Measurements from ENCODE around the gene PEX6.
"Not testable (repeated sequence)": the region's sequence is repeated elsewhere in the genome, so short reads cannot be mapped to it uniquely, and the experiment has no call there.

Gene PEX6

DNA sequence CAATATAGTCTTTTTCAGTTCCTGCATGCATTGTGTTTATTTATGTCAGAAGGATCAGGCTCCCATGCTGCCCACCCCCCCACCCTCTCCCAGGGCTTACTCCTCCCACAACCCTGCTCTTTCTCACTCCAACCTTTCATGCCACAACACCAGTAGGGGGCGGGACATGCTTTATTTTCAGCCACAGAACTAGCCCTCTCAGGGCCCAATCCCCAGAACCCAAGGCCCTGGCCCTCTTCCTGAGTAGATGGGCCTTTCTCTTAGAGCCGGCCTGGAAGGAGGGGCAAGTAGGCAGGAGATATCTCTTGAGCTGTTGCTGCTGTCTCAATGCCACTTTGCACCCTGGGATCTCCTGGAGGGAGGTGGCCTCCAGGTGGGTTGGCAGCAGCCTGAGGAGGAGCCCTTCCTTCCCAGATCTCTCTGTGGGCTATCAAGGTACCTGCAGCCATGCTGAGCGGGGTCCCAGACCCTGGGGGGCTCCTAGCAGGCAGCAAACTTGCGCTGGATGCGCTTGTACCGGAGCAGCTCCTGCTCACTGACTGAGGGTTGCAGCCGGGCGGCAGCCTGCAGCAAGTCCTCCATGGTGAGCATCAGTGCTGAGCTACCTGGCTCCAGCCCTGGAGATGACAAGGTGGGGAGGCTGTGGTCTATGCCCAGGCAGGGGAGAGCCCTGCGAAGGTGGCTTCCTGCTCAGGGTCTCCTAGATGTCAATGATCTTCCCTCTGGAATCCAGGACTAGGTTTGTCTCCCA, 15.0 kb downstream of the PEX6 start:
- FAIRE-seq = no peak

DNA sequence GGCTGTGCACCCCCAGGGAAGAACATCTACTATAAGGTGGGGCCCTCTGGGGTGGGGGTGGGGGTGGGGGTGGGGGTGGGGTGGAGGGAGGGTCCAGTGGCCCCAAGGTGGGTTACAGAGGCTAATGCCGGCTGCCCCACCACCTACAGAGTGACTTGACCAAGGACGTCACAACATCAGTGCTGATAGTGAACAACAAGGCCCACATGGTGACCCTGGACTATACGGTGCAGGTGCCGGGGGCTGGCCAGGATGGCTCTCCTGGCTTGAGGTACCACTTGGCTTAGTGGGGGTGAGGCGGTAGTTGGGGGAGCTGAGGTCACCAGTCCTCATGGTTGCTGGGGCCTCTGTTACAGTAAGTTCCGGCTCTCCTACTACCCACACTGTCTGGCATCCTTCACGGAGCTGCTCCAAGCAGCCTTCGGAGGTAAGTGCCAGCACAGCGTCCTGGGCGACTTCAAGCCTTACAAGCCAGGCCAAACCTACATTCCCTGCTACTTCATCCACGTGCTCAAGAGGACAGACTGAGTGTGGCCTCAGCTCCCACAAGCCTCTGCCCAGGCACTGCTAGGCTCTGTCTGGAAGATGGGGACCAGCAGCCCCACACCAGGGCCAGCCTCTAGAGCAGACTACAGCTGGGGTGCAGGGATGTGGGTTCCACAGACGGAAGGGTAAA, 15.7 kb downstream of the PEX6 start:
- no peak for FAIRE-seq

DNA sequence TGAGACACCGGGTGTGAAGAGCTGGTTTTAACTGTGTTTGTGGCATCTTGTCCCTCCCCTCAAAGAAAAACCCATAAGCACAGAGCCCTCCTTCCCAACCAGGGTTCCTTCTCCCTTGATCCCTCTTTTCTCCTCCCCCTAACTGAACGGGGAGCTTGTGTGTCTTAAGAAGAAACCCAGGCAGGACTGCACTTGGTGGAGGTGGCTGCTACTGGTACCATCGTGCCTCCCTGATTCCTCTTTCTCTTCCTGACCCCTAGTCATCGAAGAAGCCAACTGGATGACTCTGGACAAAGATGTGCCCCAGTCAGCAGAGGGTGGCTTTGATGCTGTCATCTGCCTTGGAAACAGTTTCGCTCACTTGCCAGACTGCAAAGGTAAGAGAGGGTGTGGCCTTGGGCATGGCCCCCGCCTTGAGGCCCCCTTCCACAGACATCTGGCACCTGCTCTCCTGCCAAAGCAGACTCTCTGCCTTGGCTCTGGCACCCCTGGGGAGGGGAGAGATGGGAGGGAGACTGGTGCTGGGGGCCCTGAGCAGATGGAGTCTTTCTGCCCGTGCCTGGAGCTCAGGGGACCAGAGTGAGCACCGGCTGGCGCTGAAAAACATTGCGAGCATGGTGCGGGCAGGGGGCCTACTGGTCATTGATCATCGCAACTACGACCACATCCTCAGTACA, 16.3 kb downstream of the PEX6 start:
- FAIRE-seq = no peak

DNA sequence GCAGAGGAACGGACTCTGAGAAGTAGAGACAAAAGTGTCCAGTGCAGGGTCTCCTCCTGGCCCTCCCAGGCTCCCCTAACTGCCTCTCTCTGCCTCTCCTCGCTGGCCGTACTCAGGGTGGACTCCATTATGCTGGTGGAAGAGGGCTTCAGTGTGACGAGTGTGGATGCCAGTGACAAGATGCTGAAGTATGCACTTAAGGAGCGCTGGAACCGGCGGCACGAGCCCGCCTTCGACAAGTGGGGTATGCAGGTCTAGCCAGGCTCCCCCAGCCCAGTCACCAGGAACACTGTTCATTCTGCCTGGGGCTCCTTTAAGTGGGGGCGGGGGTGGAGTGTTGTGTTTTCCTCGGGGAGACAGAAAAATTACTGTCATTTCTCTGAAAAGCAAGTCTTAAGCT, 16.9 kb downstream of the PEX6 start:
- no peak for FAIRE-seq

DNA sequence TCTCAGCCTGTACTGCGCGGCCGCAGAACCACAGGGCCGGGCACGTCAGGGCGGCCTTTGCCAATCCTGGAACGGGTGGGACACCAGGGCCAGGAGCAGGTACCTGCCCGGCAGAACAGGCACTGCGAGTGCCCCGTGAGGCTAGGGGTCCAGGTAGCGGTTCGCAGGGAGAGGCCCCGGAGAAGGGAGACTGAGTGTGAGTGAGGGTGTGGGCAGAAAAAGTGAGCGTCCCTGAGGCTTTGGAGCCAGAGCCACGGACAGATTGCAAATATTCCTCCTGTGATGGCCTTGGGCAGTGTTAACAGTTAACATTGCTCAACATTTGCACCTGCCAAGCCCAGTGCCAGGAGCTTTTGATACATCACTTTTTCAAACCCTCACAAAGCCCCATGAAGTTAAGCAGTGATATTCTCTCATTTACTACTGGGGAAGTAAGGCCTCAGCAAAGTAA, 17.9 kb downstream of the PEX6 start:
- no peak for FAIRE-seq

DNA sequence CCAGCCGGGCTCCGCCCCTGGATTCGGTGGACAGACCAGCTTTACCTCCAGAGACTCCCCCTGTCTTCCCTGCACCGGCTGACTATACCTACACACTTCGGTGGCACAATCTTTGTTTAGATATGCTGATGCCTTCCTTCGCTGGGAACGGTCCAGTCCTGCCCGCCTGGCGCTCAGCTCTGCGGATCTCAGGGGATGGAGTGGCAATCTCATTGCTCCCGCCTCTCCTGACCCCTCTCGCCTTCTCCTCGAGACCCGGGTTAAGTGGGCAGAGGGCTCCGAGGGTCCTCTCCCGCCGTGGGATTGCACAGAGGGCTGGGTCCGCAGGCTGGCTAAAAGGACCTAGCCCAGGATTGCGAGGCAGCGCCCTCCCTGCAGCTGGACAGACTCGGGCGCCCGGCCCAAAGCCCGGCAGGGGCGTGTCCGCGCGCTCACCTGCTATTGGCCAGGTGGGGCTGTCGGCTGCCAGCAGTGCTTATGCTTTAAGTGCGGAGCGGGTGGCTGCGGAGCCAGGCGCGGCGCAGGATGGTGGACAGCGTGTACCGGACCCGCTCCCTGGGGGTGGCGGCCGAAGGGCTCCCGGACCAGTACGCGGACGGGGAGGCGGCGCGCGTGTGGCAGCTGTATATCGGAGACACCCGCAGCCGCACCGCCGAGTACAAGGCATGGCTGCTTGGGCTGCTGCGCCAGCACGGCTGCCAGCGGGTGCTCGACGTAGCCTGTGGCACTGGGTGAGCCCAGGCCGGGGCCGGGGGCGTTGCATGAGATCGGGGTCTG, 18.6 kb downstream of the PEX6 start, which contains the start of gene GNMT:
Gene GNMT (plus strand): TSS at position 512 of the 777 bp plus-strand sequence. CDS start 14 bp downstream, at position 526.
- no peak for FAIRE-seq

DNA sequence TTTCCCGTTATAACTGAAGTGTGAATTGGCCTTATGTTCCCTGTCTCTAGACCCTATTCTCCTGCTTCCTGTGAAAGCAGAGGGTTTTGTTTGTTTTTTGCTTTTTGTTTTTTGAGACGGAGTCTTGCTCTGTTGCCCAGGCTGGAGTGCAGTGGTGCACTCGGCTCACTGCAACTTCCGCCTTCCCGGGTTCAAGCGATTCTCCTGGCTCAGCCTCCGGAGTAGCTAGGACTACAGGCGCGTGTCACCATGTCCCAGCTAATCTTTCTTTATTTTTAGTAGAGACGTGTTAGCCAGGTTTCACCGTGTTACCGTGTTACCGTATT, 19.1 kb downstream of the PEX6 start:
- FAIRE-seq = no peak

DNA sequence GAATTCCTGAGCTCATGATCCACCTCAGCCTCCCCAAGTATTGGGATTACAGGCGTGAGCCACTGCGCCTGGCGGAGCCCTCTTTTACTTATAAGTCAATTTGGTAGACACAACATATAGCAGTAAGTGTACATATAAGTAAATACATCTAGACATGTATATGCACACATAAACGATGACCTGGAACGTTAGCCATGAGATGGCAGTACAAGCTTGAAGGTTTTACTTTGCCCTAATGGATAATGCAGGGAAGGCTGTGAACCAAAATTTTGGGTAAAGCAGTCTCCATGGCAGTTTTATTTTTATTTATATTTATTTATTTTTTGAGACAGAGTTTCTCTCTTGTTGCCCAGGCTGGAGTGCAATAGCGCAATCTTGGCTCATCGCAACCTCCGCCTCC, 20.9 kb downstream of the PEX6 start:
- no peak for FAIRE-seq

DNA sequence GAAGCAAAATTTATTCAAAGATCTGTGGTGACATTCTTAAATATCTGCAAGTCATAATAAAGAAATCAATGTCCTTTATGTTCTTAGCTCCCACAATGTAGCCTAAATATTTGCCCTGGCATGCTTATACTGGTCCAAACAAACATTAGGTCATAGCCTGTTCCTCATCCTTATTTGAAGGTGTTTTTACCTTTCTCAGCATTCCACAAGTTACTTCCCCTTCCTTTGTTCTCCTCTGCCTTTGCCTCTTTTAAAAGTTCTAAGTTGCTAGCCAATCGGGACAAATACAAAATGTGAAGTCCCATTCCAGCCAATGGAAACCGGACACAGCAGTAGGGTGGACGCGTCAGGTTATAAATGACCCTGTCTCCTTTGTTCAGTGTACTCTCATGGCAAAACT, 24.6 kb downstream of the PEX6 start:
- FAIRE-seq = not testable (repeated sequence)

DNA sequence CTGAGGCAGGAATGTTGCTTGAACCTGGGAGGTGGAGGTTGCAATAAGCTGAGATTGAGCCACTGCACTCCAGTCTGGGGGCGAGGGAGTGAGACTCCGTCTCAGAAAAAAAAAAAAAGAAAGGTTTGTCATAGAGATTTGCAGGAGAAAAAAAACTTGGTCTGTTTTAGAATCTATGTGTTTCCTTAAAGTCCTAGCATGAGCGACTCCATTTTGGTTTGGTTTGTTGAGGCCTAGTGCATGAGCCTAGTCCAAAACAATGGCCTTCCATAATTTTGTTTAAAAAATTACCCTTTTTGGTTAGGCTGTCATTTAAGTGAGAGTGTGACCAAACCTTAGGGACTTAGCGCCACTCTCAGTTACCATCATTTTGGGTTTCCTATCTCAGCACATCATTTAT, 26.6 kb downstream of the PEX6 start:
- FAIRE-seq = no peak

DNA sequence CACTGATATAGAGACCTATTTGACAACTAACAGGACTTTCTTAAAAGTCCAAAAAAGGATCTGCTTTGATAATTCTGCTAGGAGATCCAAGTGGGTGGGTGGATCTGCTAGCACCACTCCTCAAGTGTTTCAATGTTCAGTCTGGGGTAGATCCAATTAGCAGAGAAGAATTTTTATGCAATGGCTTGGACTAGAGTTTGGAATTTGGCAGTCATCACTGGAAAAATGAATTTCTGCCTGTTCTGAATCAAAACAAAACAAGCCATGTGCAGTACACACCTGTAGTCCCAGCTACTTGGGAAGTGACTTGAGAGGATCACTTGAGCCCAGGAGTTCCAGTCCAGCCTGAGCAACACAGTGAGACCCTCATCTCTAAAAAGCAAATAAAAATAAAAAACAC, 31.0 kb downstream of the PEX6 start:
- no peak for FAIRE-seq

DNA sequence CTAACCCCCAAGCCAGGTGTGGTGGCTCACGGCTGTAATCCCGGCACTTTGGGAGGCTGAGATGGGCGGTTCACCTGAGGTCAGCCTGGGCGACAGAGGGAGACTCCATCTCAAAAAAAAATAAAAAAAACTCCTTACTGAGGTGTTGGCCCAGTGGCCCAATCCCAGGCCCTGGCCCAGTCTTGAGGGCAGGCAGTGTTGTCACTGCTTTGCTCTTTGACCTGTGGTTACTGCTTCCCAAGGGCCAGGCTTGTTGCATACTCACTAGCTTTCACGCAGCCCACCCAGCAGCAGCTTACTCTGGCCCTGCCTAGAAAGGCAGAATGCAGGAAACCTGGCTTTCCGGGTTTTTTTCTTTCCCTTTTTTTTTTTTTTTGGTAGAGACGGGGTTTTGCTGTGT, 36.5 kb downstream of the PEX6 start:
- no peak for FAIRE-seq

DNA sequence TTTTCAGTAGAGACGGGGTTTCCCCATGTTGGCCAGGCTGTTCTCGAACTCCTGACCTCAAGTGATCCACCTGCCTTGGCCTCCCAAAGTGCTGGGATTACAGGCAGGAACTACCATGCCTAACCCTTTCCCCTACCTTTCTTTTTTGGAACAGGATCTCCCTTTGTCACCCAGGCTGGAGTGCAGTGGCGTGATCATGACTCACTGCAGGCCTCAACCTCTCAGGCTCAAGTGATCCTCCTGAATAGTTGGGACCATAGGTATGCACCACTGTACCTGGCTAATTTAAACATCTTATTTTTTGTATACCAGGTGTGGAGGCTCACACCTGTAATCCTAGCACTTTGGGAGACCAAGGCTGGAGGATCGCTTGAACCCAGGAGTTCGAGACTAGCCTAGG, 37.6 kb downstream of the PEX6 start:
- FAIRE-seq = not testable (repeated sequence)

DNA sequence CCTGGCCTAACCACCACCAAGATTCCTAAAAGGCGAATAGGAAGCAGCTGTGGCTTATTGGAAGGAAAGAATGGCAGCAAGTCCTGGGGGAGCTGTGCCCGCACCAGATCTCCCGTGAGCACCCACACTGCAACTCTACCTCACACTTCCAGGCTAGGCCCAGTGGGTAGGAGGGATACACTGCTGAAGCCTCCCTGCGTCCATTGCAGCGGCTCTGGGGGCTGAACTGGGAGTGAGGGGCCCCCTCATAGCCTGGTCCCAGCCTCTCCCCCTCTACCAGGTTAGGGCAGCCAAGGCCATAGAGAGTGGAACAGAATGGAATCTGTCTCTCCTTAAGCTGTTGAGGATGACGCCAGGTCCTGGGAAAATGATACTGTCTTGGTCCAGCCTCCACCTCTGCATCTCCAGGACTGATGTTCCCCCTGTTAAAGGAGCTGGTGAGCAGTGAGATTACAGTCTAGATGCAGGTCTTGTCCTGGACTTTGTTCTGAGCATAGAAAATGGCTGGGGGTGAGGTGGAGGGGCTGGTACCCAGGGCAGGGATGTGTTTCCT, 38.4 kb downstream of the PEX6 start:
- no peak for FAIRE-seq

DNA sequence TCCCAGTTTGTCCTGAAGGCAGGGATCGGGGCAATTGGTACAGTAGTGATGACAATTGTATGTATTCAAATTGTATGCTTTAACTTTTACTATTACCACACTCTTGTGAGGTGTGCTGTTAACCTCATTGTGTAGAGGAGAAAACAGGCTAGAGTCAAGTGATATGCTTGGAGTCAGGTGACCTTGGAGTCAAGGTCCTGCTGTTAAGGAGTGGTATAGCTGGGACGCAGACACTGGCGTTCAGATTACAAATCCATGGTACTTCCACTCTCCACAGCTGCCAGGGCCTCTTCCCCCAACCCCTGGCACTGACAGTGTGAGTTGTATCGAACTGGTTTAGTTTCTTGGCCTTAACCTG, 39.2 kb downstream of the PEX6 start:
- no peak for FAIRE-seq

DNA sequence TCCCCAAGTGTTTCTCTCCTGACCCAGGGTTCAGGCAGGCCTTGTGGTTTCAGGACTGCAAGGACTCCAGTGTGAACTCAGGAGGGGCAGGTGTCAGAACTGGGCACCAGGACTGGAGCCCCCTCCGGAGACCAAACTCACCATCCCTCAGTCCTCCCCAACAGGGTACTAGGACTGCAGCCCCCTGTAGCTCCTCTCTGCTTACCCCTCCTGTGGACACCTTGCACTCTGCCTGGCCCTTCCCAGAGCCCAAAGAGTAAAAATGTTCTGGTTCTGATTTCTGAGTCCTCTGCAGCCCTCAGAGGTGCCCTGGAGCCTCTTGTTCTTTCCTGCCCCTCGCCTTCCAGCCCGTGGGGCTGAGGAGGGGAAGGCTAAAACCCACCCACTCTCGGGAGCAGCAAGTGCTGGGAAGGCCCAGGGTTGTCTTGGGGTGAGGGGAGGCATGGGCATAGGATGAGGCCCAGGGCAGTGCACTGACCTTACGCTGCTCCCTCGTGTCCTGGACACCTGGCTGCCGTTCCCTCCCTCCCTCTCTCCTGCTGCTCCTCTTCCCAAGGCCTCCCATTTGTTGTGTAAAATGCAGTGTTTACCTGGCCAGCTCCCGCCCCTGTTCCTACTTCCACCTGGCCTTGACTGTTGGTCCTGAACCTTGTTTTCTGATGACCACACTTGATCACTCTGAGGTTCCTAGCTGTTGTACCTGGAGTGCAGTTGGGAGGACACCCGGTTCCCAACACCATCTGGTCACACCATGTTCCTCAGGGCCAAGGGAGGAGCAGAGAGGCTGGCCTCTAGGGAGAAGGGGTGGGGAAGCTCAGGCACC, 39.8 kb downstream of the PEX6 start:
- no peak for FAIRE-seq

DNA sequence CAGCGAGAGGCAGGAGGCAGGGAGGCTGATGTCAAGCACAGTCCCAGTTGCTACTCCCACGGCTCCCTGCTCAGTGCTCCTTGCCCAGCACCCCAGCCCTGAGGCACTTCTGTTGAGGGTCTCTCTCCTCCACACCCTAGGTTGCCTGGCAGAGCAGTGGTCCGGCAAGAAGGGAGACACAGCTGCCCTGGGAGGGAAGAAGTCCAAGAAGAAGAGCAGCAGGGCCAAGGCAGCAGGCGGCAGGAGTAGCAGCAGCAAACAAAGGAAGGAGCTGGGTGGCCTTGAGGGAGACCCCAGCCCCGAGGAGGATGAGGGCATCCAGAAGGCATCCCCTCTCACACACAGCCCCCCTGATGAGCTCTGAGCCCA, 40.6 kb downstream of the PEX6 start:
- FAIRE-seq = no peak

DNA sequence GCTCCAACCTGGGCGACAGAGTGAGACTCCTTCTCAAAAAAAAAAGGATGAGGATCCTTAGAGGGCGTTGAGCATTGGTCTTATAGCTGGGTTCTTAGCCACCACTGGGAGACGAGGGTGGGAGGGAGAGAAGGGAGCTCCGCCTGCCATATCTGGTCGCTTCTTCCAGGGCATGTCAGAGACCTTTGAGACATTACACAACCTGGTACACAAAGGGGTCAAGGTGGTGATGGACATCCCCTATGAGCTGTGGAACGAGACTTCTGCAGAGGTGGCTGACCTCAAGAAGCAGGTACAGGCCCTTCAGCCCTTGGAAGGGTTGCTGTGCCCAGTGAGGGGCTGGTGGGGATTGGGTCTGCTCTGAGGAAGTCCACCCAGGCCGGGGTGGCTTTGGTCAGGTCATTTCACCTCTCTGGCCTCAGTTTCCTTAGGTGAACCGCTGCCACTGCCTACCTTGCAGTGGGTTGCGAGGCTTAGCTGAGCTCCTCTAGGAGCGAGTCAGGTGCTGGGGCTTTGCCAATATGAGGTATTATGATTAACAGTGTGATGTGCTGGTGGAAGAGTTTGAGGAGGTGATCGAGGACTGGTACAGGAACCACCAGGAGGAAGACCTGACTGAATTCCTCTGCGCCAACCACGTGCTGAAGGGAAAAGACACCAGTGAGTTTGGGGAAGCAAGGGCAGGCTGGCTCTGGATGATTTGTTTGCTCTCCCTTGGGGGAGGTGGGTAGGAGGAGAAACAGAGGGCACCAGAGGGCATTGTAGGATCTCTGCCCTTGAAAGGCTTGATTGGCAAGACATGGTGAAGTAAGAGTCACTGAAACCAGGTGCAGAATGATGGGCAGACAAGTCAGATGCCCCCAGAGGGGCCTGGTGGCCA, 41.2 kb downstream of the PEX6 start:
- FAIRE-seq = no peak

DNA sequence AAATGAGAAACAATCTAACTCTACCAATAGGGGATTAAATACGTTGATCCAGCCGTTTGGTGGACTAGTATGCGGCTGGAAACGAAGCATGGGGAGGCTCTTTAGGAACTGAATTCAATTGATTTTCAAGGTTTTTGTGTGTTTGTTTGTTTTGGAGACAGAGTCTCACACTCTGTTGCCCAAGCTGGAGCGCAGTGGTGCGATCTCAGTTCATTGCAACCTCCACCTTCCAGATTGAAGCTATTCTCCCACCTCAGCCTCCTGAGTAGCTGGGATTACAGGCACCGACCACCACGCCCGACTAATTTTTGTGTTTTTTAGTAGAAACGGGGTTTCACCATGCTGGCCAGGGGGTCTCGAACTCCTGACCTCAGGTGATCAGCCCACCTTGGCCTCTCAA, 42.6 kb downstream of the PEX6 start:
- no peak for FAIRE-seq

DNA sequence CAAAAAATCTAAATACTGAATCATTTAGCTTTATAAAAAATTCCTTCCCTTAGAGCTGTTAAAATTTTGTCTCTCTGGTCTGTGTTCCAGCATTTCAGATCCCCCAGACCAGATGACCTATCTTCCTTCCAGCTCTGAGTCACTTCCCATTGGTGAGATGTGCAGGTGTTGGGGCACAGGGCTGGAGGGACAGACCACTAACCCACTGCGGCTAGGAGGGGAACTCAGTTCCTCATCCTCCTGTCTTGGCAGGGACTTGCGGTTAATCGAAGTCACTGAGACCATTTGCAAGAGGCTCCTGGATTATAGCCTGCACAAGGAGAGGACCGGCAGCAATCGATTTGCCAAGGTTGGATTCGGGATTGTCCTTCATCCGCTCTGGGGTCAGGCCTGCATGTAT, 43.7 kb downstream of the PEX6 start:
- FAIRE-seq = no peak

DNA sequence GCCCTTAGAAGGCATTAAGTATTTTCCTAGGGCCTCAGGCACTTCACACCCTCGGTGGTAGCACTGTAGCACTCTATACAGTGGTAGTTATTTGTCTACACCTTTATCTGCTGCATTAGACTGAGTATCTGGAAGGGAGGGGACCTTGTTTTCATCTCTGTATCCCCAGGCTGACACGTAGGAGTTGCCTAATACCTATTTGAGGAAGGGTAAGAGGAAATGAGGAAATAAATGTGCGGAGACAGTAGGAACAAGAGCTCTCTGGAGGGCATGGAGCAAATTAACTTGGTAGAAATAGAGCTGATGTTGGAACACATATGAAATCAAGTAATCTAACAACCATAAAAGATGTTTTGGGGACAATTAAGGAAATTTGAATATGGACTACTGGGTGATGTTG, 45.8 kb downstream of the PEX6 start:
- no peak for FAIRE-seq
